GM12892 (cell line): ENCODE data around the gene AANAT.

ENCODE experiments used
- DNase-seq: peaks from one replicate; pipeline ENCODE4 v3.0.0; 2011; ENCODE audit not compliant: insufficient read length
- FAIRE-seq: peaks from 2 replicates; lab custom pipeline; 2011; peaks lifted over from hg19 to GRCh38; lab: Jason Lieb, UNC
- POLR2A ChIP-seq: IDR thresholded peaks from 2 replicates; pipeline ENCODE4 v1.6.1; 2011; ENCODE audit warnings: low read depth, low read length, control low read depth
- POLR2AphosphoS5 ChIP-seq: IDR thresholded peaks from 2 replicates; pipeline ENCODE4 v1.6.1; 2011; ENCODE audit warnings: low read depth, low read length, control low read depth
- TAF1 ChIP-seq: IDR thresholded peaks from 2 replicates; pipeline ENCODE4 v1.6.1; 2011; ENCODE audit warnings: low read depth, mild to moderate bottlenecking, control low read depth, low read length, borderline replicate concordance

AANAT gene

GRCh38 chr17:76473541-76473985 is 6.2 kb downstream of the AANAT start:
- DNase-seq, result no peak
- TF ChIP-seq POLR2A, result no peak
- TF ChIP-seq POLR2AphosphoS5, result no peak
- no peak for TF ChIP-seq TAF1
- no peak for FAIRE-seq

GRCh38 chr17:76474238-76474637 is 6.8 kb downstream of the AANAT start:
- no peak for FAIRE-seq

GRCh38 chr17:76474894-76475293 is 7.5 kb downstream of the AANAT start:
- no peak for TF ChIP-seq TAF1
- TF ChIP-seq POLR2A, result no peak
- no peak for TF ChIP-seq POLR2AphosphoS5
- FAIRE-seq (no peak), DNase-seq (no peak)

More at GRCh38 chr17:76474238-76474637, 6.8 kb downstream of the AANAT start:
- no peak for DNase-seq
- TF ChIP-seq POLR2AphosphoS5 (no peak), POLR2A (no peak), TAF1 (no peak)

GRCh38 chr17:76475302-76475701 is 7.9 kb downstream of the AANAT start:
- DNase-seq (no peak), FAIRE-seq (no peak)
- TF ChIP-seq TAF1 (no peak), POLR2AphosphoS5 (no peak), POLR2A (no peak)

GRCh38 chr17:76476736-76477135 is 9.3 kb downstream of the AANAT start:
- TF ChIP-seq POLR2A (no peak), POLR2AphosphoS5 (no peak), TAF1 (no peak)
- DNase-seq (no peak), FAIRE-seq (no peak)

GRCh38 chr17:76477576-76477975 is 10.2 kb downstream of the AANAT start:
- DNase-seq (no peak), FAIRE-seq (no peak)
- TF ChIP-seq TAF1, result no peak
- no peak for TF ChIP-seq POLR2AphosphoS5
- TF ChIP-seq POLR2A, result no peak

GRCh38 chr17:76478097-76478496 is 10.7 kb downstream of the AANAT start:
- no peak for TF ChIP-seq POLR2AphosphoS5
- TF ChIP-seq POLR2A, result no peak
- TF ChIP-seq TAF1, result no peak
- DNase-seq, result no peak
- no peak for FAIRE-seq

- no peak for TF ChIP-seq POLR2AphosphoS5
- TF ChIP-seq TAF1, result no peak
- TF ChIP-seq POLR2A, result no peak
- FAIRE-seq (no peak), DNase-seq (no peak)
Observed at GRCh38 chr17:76478730-76479514, 11.5 kb downstream of the AANAT start.

GRCh38 chr17:76479515-76480060 is 12.2 kb downstream of the AANAT start:
- no peak for FAIRE-seq
- TF ChIP-seq POLR2AphosphoS5, result no peak
- TF ChIP-seq TAF1, result no peak
- no peak for TF ChIP-seq POLR2A

GRCh38 chr17:76480632-76481031 is 13.2 kb downstream of the AANAT start:
- DNase-seq, result no peak
- FAIRE-seq, result no peak
- TF ChIP-seq POLR2AphosphoS5 (no peak), POLR2A (no peak), TAF1 (no peak)

More at GRCh38 chr17:76479515-76480060, 12.2 kb downstream of the AANAT start:
- no peak for DNase-seq

- TF ChIP-seq TAF1 (0 out of 2 replicates have a peak, but pooled peaks have one; percentile 50), POLR2A (0 out of 2 replicates have a peak, but pooled peaks have one; percentile 31), POLR2AphosphoS5 (no peak; the same call in 1 of the 2 replicates)
- DNase-seq (peak; percentile 83), FAIRE-seq (peak; percentile 95)
Observed at GRCh38 chr17:76481071-76481655, 13.8 kb downstream of the AANAT start.

- FAIRE-seq (no peak), DNase-seq (no peak)
- TF ChIP-seq POLR2AphosphoS5 (no peak), TAF1 (no peak), POLR2A (no peak)
Observed at GRCh38 chr17:76484228-76484725, 16.9 kb downstream of the AANAT start.
